Measurements from ENCODE around the gene SPTLC2. TPM values are rescaled to one million over a fixed set of nuclear protein-coding genes. Genes with fewer than 3 reads are reported as not detected.

SPTLC2 gene
- total RNA-seq, 2 experiments from 2014 or later, result 76.5 to 80.4 TPM

GRCh38 chr14:77580964-77581505, 35.4 kb downstream of the SPTLC2 start:
- ATAC-seq, result peak; percentile 87
- POLR2A ChIA-PET, result interaction anchor here (0.6 to 1.0 kb wide), 2 partner anchors 27 to 34 kb away, joined by 3 to 6 read pairs; no protein-coding TSS in a partner anchor
- CTCF ChIA-PET, result interaction anchor here (1.0 to 1.8 kb wide), 4 partner anchors 15 to 122 kb away, joined by 3 to 5 read pairs (median 4); no protein-coding TSS in a partner anchor
- Mint-ChIP-seq H3K27me3 (ENCODE audit: low read depth) (no peaks in the 10 kb centered on the region), H3K4me3 (peak overlapping the region; percentile 62), H3K9me3 (ENCODE audit: insufficient read depth) (no peaks in the 10 kb centered on the region), H3K4me1 (ENCODE audit: low read depth) (peaks cover 39% of the 10 kb centered on the region), H3K27ac (peak overlapping the region; percentile 68), H3K36me3 (ENCODE audit: low read depth) (peaks cover 32% of the 10 kb centered on the region)
- DNase-seq, result no peak

DNA sequence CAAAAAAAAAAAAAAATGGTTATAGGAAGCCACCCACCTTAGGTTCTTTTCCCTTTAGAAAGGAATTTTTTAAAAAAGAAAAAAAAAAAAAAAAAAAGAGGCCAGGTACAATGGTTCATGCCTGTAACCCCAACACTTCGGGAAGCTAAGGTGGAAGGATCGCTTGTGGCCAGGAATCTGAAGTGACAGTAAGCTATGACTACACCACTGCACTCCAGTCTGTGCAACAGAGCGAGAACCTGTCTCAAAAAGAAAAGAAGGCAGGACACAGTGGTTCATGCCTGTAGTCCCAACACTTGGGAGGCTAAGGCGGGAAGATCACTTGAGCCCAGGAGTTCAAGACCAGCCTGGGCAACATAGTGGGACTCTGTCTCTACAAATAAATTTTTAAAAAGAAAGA, 36.0 kb downstream of the SPTLC2 start:
- DNase-seq (no peak), ATAC-seq (peak; percentile 21)
- no peak overlapping the region for H3K27ac Mint-ChIP-seq
- ChIA-PET POLR2A (interaction anchor here (0.6 to 1.0 kb wide), 2 partner anchors 28 to 35 kb away, joined by 3 to 6 read pairs; no protein-coding TSS in a partner anchor), CTCF (interaction anchor here (1.0 to 1.4 kb wide), 3 partner anchors 15 to 122 kb away, joined by 3 to 5 read pairs (median 3); no protein-coding TSS in a partner anchor)
- no peaks in the 10 kb centered on the region for H3K27me3 Mint-ChIP-seq (ENCODE audit: low read depth)
- H3K4me3 Mint-ChIP-seq, result peak overlapping the region; percentile 62
- H3K9me3 Mint-ChIP-seq (ENCODE audit: insufficient read depth), result no peaks in the 10 kb centered on the region
- peaks cover 36% of the 10 kb centered on the region for H3K4me1 Mint-ChIP-seq (ENCODE audit: low read depth)
- H3K36me3 Mint-ChIP-seq (ENCODE audit: low read depth), result peaks cover 33% of the 10 kb centered on the region

DNA sequence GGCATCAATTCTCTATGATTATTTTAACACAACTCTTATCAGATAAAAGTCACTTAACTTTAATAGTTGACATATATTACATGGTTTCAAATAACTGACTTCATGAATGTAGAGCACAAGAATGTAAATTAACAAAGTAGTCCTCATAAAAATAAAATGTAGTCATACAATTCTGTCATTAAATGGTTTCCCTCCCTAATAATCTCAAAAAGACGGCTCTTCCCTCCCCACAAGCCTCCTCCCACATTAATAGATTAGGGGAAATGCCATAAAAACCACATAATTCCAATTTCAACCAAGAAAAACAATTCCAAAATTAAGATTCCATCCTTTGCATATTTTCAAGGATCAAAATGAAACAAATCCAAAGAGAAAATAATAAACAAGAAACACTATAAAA, 36.7 kb downstream of the SPTLC2 start:
- Mint-ChIP-seq H3K27ac (no peak overlapping the region), H3K9me3 (ENCODE audit: insufficient read depth) (no peaks in the 10 kb centered on the region), H3K4me3 (no peak overlapping the region), H3K27me3 (ENCODE audit: low read depth) (no peaks in the 10 kb centered on the region), H3K4me1 (ENCODE audit: low read depth) (peaks cover 36% of the 10 kb centered on the region), H3K36me3 (ENCODE audit: low read depth) (peaks cover 37% of the 10 kb centered on the region)
- POLR2A ChIA-PET, result no interaction called here
- DNase-seq (no peak), ATAC-seq (no peak)
- CTCF ChIA-PET, result interaction anchor here (2.1 kb wide), 1 partner anchor 34 kb away, joined by 4 read pairs; no protein-coding TSS in a partner anchor

GRCh38 chr14:77579065-77579464, 37.4 kb downstream of the SPTLC2 start:
- H3K4me1 Mint-ChIP-seq (ENCODE audit: low read depth), result peaks cover 34% of the 10 kb centered on the region
- peaks cover 44% of the 10 kb centered on the region for H3K36me3 Mint-ChIP-seq (ENCODE audit: low read depth)
- ChIA-PET CTCF (interaction anchor here (1.0 to 2.1 kb wide), 2 partner anchors 28 to 35 kb away, joined by 4 read pairs; no protein-coding TSS in a partner anchor), POLR2A (no interaction called here)
- ATAC-seq (no peak), DNase-seq (no peak)
- H3K27ac Mint-ChIP-seq, result no peak overlapping the region
- H3K27me3 Mint-ChIP-seq (ENCODE audit: low read depth), result no peaks in the 10 kb centered on the region
- no peaks in the 10 kb centered on the region for H3K9me3 Mint-ChIP-seq (ENCODE audit: insufficient read depth)
- no peak overlapping the region for H3K4me3 Mint-ChIP-seq

GRCh38 chr14:77574446-77575115, 41.9 kb downstream of the SPTLC2 start:
- ChIA-PET CTCF (interaction anchor here (0.9 kb wide), 1 partner anchor 259 kb away, joined by 3 read pairs; no protein-coding TSS in a partner anchor), POLR2A (no interaction called here)
- H3K27ac Mint-ChIP-seq, result no peak overlapping the region
- DNase-seq (no peak), ATAC-seq (no peak)
- H3K36me3 Mint-ChIP-seq (ENCODE audit: low read depth), result peaks cover 51% of the 10 kb centered on the region
- no peaks in the 10 kb centered on the region for H3K27me3 Mint-ChIP-seq (ENCODE audit: low read depth)
- no peak overlapping the region for H3K4me3 Mint-ChIP-seq
- H3K9me3 Mint-ChIP-seq (ENCODE audit: insufficient read depth), result no peaks in the 10 kb centered on the region
- peaks cover 9% of the 10 kb centered on the region for H3K4me1 Mint-ChIP-seq (ENCODE audit: low read depth)

DNA sequence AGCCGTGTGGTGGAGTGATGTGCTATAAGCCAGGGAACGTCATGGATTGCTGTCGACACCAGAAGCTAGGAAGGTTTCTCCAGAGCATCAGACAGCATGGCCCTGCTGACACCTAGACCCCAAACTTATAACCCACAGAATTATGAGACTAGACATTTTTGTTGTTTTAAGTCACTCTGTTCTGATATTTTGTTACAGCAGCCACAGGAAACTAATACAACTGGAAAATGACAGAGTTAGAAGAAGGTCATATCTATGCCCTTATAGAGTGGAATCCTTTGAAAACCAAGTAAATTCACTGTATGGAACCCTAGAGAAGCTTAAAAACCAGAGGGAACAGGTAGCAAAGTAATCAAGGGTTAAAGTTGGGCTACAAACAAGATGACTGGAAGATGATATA, 42.5 kb downstream of the SPTLC2 start:
- Mint-ChIP-seq H3K36me3 (ENCODE audit: low read depth) (peaks cover 52% of the 10 kb centered on the region), H3K27me3 (ENCODE audit: low read depth) (no peaks in the 10 kb centered on the region), H3K9me3 (ENCODE audit: insufficient read depth) (no peaks in the 10 kb centered on the region), H3K4me1 (ENCODE audit: low read depth) (peaks cover 4% of the 10 kb centered on the region), H3K4me3 (no peak overlapping the region), H3K27ac (no peak overlapping the region)
- no peak for ATAC-seq
- DNase-seq, result no peak
- POLR2A ChIA-PET, result no interaction called here
- CTCF ChIA-PET, result no interaction called here

GRCh38 chr14:77570706-77571268, 45.6 kb downstream of the SPTLC2 start:
- ChIA-PET POLR2A (no interaction called here), CTCF (no interaction called here)
- Mint-ChIP-seq H3K4me1 (ENCODE audit: low read depth) (peaks cover 5% of the 10 kb centered on the region), H3K27ac (no peak overlapping the region), H3K36me3 (ENCODE audit: low read depth) (peaks cover 50% of the 10 kb centered on the region), H3K4me3 (no peak overlapping the region), H3K27me3 (ENCODE audit: low read depth) (no peaks in the 10 kb centered on the region), H3K9me3 (ENCODE audit: insufficient read depth) (no peaks in the 10 kb centered on the region)
- ATAC-seq (no peak), DNase-seq (no peak)

GRCh38 chr14:77565994-77566305, 50.5 kb downstream of the SPTLC2 start:
- no peaks in the 10 kb centered on the region for H3K9me3 Mint-ChIP-seq (ENCODE audit: insufficient read depth)
- H3K27me3 Mint-ChIP-seq (ENCODE audit: low read depth), result no peaks in the 10 kb centered on the region
- DNase-seq (no peak), ATAC-seq (no peak)
- CTCF ChIA-PET, result interaction anchor here (0.7 to 1.4 kb wide), 4 partner anchors 15 to 56 kb away, joined by 3 to 7 read pairs (median 6); no protein-coding TSS in a partner anchor
- H3K4me1 Mint-ChIP-seq (ENCODE audit: low read depth), result peaks cover 10% of the 10 kb centered on the region
- H3K4me3 Mint-ChIP-seq, result no peak overlapping the region
- POLR2A ChIA-PET, result interaction anchor here (0.6 kb wide), 3 partner anchors 18 to 94 kb away, joined by 3 to 7 read pairs (median 5); no protein-coding TSS in a partner anchor
- no peak overlapping the region for H3K27ac Mint-ChIP-seq
- H3K36me3 Mint-ChIP-seq (ENCODE audit: low read depth), result peaks cover 46% of the 10 kb centered on the region

DNA sequence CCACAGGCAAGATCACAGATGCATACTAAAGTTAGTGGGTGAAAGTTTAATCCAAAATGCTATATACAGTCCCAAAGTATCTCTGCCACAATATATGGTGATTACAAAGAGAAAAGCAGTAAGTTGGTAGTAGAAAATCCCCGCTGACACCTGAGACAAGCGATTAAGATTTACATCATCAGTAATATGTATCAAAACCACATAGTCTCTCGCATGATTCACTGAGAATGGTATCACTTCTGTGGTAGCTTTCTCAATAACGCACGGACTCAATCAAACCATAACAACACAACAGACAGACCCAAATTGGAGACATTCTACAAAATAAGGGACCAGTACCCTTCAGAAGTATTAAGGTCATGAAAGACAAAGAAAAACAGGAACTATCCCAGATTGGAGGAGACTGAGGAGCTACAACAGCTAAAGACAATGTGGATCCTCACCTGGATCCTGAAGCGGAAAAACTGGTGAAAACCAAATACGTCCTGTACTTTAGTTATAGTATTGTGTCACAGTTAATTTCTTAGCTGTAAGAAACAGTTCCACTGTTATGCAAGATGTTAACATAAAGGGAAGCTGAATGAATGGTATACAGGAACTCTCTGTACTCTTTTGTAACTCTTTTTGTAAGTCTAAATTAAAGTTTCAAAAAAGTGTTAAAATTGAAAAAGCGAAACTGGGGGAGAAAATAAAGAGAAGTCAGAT, 51.0 kb downstream of the SPTLC2 start:
- CTCF ChIA-PET, result interaction anchor here (0.7 to 1.4 kb wide), 4 partner anchors 14 to 57 kb away, joined by 3 to 7 read pairs (median 6); no protein-coding TSS in a partner anchor
- no peak for ATAC-seq
- peaks cover 51% of the 10 kb centered on the region for H3K36me3 Mint-ChIP-seq (ENCODE audit: low read depth)
- H3K4me1 Mint-ChIP-seq (ENCODE audit: low read depth), result peaks cover 8% of the 10 kb centered on the region
- H3K9me3 Mint-ChIP-seq (ENCODE audit: insufficient read depth), result no peaks in the 10 kb centered on the region
- POLR2A ChIA-PET, result interaction anchor here (0.6 kb wide), 3 partner anchors 19 to 94 kb away, joined by 3 to 7 read pairs (median 5); no protein-coding TSS in a partner anchor
- H3K27ac Mint-ChIP-seq, result no peak overlapping the region
- DNase-seq, result no peak
- H3K4me3 Mint-ChIP-seq, result no peak overlapping the region
- no peaks in the 10 kb centered on the region for H3K27me3 Mint-ChIP-seq (ENCODE audit: low read depth)

GRCh38 chr14:77562681-77563080, 53.8 kb downstream of the SPTLC2 start:
- Mint-ChIP-seq H3K4me1 (ENCODE audit: low read depth) (peaks cover 8% of the 10 kb centered on the region), H3K27me3 (ENCODE audit: low read depth) (no peaks in the 10 kb centered on the region), H3K27ac (no peak overlapping the region), H3K9me3 (ENCODE audit: insufficient read depth) (no peaks in the 10 kb centered on the region), H3K4me3 (no peak overlapping the region), H3K36me3 (ENCODE audit: low read depth) (peaks cover 53% of the 10 kb centered on the region)
- POLR2A ChIA-PET, result no interaction called here
- CTCF ChIA-PET, result interaction anchor here (1.0 to 1.1 kb wide), 2 partner anchors 11 to 105 kb away, joined by 3 to 5 read pairs; partner anchors contain the start of gene VIPAS39
- DNase-seq (no peak), ATAC-seq (no peak)

- ChIA-PET POLR2A (no interaction called here), CTCF (interaction anchor here (0.7 to 1.1 kb wide), 3 partner anchors 10 to 105 kb away, joined by 3 to 5 read pairs (median 3); partner anchors contain the start of gene VIPAS39)
- H3K36me3 Mint-ChIP-seq (ENCODE audit: low read depth), result peaks cover 57% of the 10 kb centered on the region
- H3K27me3 Mint-ChIP-seq (ENCODE audit: low read depth), result no peaks in the 10 kb centered on the region
- H3K4me3 Mint-ChIP-seq, result no peak overlapping the region
- DNase-seq, result no peak
- H3K27ac Mint-ChIP-seq, result no peak overlapping the region
- ATAC-seq, result no peak
- H3K4me1 Mint-ChIP-seq (ENCODE audit: low read depth), result peaks cover 12% of the 10 kb centered on the region
- H3K9me3 Mint-ChIP-seq (ENCODE audit: insufficient read depth), result no peaks in the 10 kb centered on the region
Observed at GRCh38 chr14:77561881-77562280, 54.6 kb downstream of the SPTLC2 start.
